Heart left ventricle (tissue), 16 donors: ENCODE data around the gene S1PR3. TPM values are rescaled to one million over a fixed set of nuclear protein-coding genes. Genes with fewer than 3 reads are reported as not detected.
A peak's percentile ranks its signal among the peaks of the same experiment; 100 is the strongest.

Experiments used
- ATAC-seq, 4 donors: fragments of 200-7000 bp; cut with Tn5 transposase; one replicate each; pipeline ENCODE4 v1.9.1; 2020 to 2022; ENCODE audit warnings: moderate library complexity in 4 of 4, mild to moderate bottlenecking in 3 of 4, moderate number of reproducible peaks in 1 of 4
- DNase-seq, 5 donors: peaks; one replicate each; pipeline ENCODE4 v3.0.0-alpha.2; 2020
- H3K27ac ChIP-seq, 12 donors: fragments of 200-600 bp; sonication (generic) in 4 of 12; one replicate each; pipeline versions ENCODE4 v1.5.0 to v1.8.0; 2016 to 2022; ENCODE audit warnings: mild to moderate bottlenecking in 2 of 12
- H3K27me3 ChIP-seq, 9 donors: fragments of 200-600 bp; sonication (generic) in 2 of 9; one replicate each; pipeline versions ENCODE4 v1.5.1 to v1.8.0; 2016 to 2022; ENCODE audit warnings: mild to moderate bottlenecking in 3 of 9
- H3K36me3 ChIP-seq, 9 donors: fragments of 200-600 bp; sonication (generic) in 2 of 9; one replicate each; pipeline versions ENCODE4 v1.5.0 to v1.8.0; 2018 to 2022; ENCODE audit warnings: mild to moderate bottlenecking in 2 of 9
- H3K4me1 ChIP-seq, 12 donors: fragments of 200-600 bp; sonication (generic) in 4 of 12; one replicate each; pipeline versions ENCODE4 v1.5.0 to v1.8.0; 2016 to 2022; ENCODE audit warnings: mild to moderate bottlenecking in 3 of 12
- H3K4me3 ChIP-seq, 12 donors: fragments of 200-600 bp; sonication (generic) in 4 of 12; one replicate each; pipeline versions ENCODE4 v1.5.0 to v1.8.0; 2017 to 2022; ENCODE audit warnings: mild to moderate bottlenecking in 9 of 12, moderate library complexity in 4 of 12
- H3K9me3 ChIP-seq, 12 donors: fragments of 200-600 bp; sonication (generic) in 4 of 12; one replicate each; pipeline versions ENCODE4 v1.5.0 to v1.8.0; 2016 to 2022; ENCODE audit warnings: mild to moderate bottlenecking in 1 of 12
- CTCF ChIP-seq, 12 donors: fragments of 200-600 bp; sonication (generic) in 4 of 12; IDR thresholded peaks; one replicate each; pipeline versions ENCODE4 v1.5.0 to v1.8.0; 2018 to 2022; ENCODE audit warnings: antibody characterized with exemption in 12 of 12, mild to moderate bottlenecking in 5 of 12
- POLR2A ChIP-seq, 2 donors: fragments of 450-650 bp; IDR thresholded peaks; one replicate each; pipeline ENCODE4 v1.6.1; 2017; ENCODE audit warnings: antibody characterized with exemption in 2 of 2, mild to moderate bottlenecking in 2 of 2, moderate library complexity in 2 of 2
- WGBS, 4 donors: extraction: QIAGEN DNeasy Blood & Tissue Kit in 2 of 4; methylation state at CpG; one replicate each; pipeline versions ENCODE4 v1.1.5 to v1.1.7; 2013 to 2018; 5-methylcytosine and 5-hydroxymethylcytosine counted together
- intact Hi-C, 10 donors: fragments of 100-400 bp; cut with DNase I; formaldehyde crosslinking; loops; one replicate each; pipeline versions ENCODE4 v1.11.1 to v1.14.2; 2022
- polyA plus RNA-seq, 2 donors: library from polyadenylated mRNA; stranded (reverse); fragments of 200-250 nt; gene quantifications; one replicate each; pipeline ENCODE4 v1.2.3, GENCODE V29; 2013
- total RNA-seq, 9 donors: library from RNA; depleted of rRNA in 2 of 9; stranded (reverse); fragments of >200 nt in 2 of 9; fragmentation: NEBNext Ultra II Directional in 3 of 9; extraction: Animal tissue kit (Norgen Biotek cat#: 25700) in 3 of 9; gene quantifications; one replicate each; pipeline versions ENCODE4 v1.1.0 to v1.2.4, GENCODE V29; 2016 to 2023
- donor health status: ischemic (EF 13 %, LVEDD 7.1; RV severe dilation, severe dysfunction).
- donor health status: healthy with polysubstance abuse.
- donor health status: DM: no; HTN: yes; CAD: no.
- donor health status: DM: no; HTN: no; CAD: no.
- donor health status: ischemic (EF 25% LVEDD 6.9; RV normal size, moderate dysfunction).
- donor health status: ischemic (EF 25% LVEDD 5.7; RV mildly dilated, moderate dysfunction).
- donor health status: healthy.
- donor health status: DM: yes; HTN: yes; CAD: no.
- donor health status: ischemic (EF 35%, LVEDD 5.7; RV mildly dilated, moderate dysfunction).
- donor health status: nonischemic (EF 11% LVEDD 7.7; RV severe dilation, severe dysfunction).
- donor health status: DM: yes; HTN: yes; CAD: no.
- donor health status: PGD.
- donor health status: ischemic (EF 29% LVEDD 5.4; RV normal size, mild dysfunction).
- donor health status: nonischemic (EF 23%, LVEDD 6.1; RV moderate dilation, normal function).

S1PR3 gene
- total and polyA plus RNA-seq, 11 donors = 7.4 to 50.3 (median 29.5) TPM

- H3K27ac ChIP-seq = no peak overlapping the region
These were observed 14.4 kb upstream of the S1PR3 start for GRCh38 chr9:88976890-88977257.

GRCh38 chr9:88978034-88978433 is 13.2 kb upstream of the S1PR3 start:
- TF ChIP-seq POLR2A (IDR thresholded peaks at IDR 0.05) (no peak), CTCF (IDR thresholded peaks at IDR 0.05) (no peak)
- peak in 1 of 5 donors; percentile 18 for DNase-seq
- Histone ChIP-seq H3K9me3 (peaks cover 0 to 20% (median 3%) of the 10 kb centered on the region in 12 donors), H3K4me3 (no peak overlapping the region), H3K27ac (no peak overlapping the region), H3K27me3 (peaks cover 0 to 4% (median 0%) of the 10 kb centered on the region in 9 donors), H3K36me3 (no peaks in the 10 kb centered on the region), H3K4me1 (peaks cover 0 to 17% (median 1%) of the 10 kb centered on the region in 12 donors)
- ATAC-seq = peak in 3 of 4 donors; percentile 57 to 74 (median 62)
- intact Hi-C loops = loop anchor here in 1 of 10 donors (5.0 kb wide), 1 partner anchor 41 kb away; no protein-coding TSS in a partner anchor
- WGBS, 4 donors = 58 to 64% (median 64%) methylated on average over 5 of the region's 5 CpGs

More at GRCh38 chr9:88976890-88977257, 14.4 kb upstream of the S1PR3 start:
- 91 to 96% (median 94%) methylated on average over 5 of the region's 5 CpGs for WGBS, 4 donors
- TF ChIP-seq POLR2A (IDR thresholded peaks at IDR 0.05) (no peak), CTCF (IDR thresholded peaks at IDR 0.05) (no peak)
- no peak for ATAC-seq
- Histone ChIP-seq H3K9me3 (peaks cover 0 to 10% (median under 1%) of the 10 kb centered on the region in 12 donors), H3K4me3 (no peak overlapping the region), H3K4me1 (peaks cover 0 to 17% (median 1%) of the 10 kb centered on the region in 12 donors), H3K27me3 (peaks cover 0 to 4% (median 0%) of the 10 kb centered on the region in 9 donors), H3K36me3 (no peaks in the 10 kb centered on the region)
- intact Hi-C loops = loop anchor here in 1 of 10 donors (5.0 kb wide), 1 partner anchor 40 kb away; no protein-coding TSS in a partner anchor
- no peak for DNase-seq

GRCh38 chr9:88979021-88979420 is 12.2 kb upstream of the S1PR3 start:
- Histone ChIP-seq H3K27ac (no peak overlapping the region), H3K27me3 (peaks cover 0 to 4% (median 0%) of the 10 kb centered on the region in 9 donors), H3K9me3 (peaks cover 0 to 20% (median 3%) of the 10 kb centered on the region in 12 donors), H3K4me3 (no peak overlapping the region), H3K36me3 (no peaks in the 10 kb centered on the region), H3K4me1 (peaks cover 0 to 17% (median 1%) of the 10 kb centered on the region in 12 donors)
- ATAC-seq (peak in 1 of 4 donors; percentile 33), DNase-seq (peak in 2 of 5 donors; percentile 16 to 49)
- TF ChIP-seq CTCF (IDR thresholded peaks at IDR 0.05) = no peak
- no peak for TF ChIP-seq POLR2A (IDR thresholded peaks at IDR 0.05)
- intact Hi-C loops = loop anchor here in 1 of 10 donors (5.0 kb wide), 1 partner anchor 42 kb away; no protein-coding TSS in a partner anchor
- WGBS, 4 donors = 48 to 81% (median 71%) methylated on average over 2 of the region's 2 CpGs

GRCh38 chr9:88979791-88980190 is 11.5 kb upstream of the S1PR3 start:
- 90 to 100% (median 95%) methylated on average over 2 of the region's 2 CpGs for WGBS, 4 donors
- peaks cover 0 to 4% (median 0%) of the 10 kb centered on the region in 9 donors for H3K27me3 ChIP-seq
- ATAC-seq (no peak), DNase-seq (no peak)
- H3K4me1 ChIP-seq = peaks cover 0 to 17% (median 1%) of the 10 kb centered on the region in 12 donors
- TF ChIP-seq POLR2A (IDR thresholded peaks at IDR 0.05) (no peak), CTCF (IDR thresholded peaks at IDR 0.05) (no peak)
- no peak overlapping the region for H3K4me3 ChIP-seq
- peaks cover 0 to 20% (median 3%) of the 10 kb centered on the region in 12 donors for H3K9me3 ChIP-seq
- H3K36me3 ChIP-seq = no peaks in the 10 kb centered on the region
- intact Hi-C loops = loop anchor here in 1 of 10 donors (5.0 kb wide), 1 partner anchor 42 kb away; no protein-coding TSS in a partner anchor
- H3K27ac ChIP-seq = no peak overlapping the region
